GM18861 (cell line): ENCODE data around the gene C6orf15.

Source experiments
- ATAC-seq: cut with Tn5 transposase; IDR thresholded peaks from one replicate; pipeline ENCODE4 v1.9.1; 2021; ENCODE audit not compliant: unreplicated experiment

C6orf15 gene

DNA sequence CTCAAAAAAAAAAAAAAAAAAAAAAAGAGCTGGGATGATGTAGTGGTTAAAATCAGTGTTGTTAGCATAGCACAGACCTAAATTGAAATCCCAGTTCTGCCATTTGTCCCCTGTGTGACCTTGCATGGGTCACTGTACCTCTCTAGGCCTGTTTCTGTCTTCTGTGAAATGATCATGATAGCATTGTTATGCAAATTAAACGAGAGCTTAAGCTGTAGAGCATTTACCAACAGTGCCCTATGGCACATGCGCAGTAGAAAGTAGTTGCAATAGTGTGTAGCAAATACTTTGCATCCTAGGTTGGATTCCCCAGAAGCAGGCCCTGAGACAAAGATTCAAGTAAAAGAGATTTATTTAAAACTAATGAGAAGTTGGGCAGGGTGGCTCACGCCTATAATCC lies 19.2 kb upstream of the C6orf15 start:
- no peak for ATAC-seq

- no peak for ATAC-seq
Measured at GRCh38 chr6:31130751-31131150, 18.4 kb upstream of the C6orf15 start.

GRCh38 chr6:31129130-31129529 lies 16.8 kb upstream of the C6orf15 start:
- ATAC-seq: no peak

DNA sequence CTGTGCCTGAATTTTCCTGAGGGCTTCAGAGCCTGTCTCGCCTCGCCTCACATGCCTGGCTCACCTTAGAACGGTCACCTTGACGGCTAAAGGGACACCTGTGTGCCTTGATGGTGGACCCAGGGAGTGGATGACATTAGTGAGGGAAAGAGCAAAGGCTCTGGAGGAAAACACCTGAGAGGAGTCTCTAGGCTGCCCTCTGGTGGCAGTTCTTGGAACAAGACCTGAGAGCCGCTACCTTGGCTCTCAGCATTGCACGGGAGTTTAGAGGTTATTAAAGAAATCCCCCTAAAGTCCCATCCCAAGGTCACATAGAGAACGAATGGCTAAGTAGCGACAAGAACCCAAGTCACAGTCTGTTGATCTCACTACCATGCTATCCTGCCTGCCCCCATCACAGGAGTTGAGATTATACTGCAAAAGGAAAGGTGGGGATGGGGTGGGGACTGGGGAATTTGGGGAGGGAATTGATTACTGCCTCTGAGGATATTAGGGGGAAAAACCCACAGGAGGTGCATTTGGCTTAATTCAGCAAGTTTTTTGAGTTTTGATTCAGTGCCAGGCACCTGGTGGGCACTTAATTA lies 15.8 kb upstream of the C6orf15 start:
- no peak for ATAC-seq

GRCh38 chr6:31126396-31127175 lies 14.2 kb upstream of the C6orf15 start:
- no peak for ATAC-seq

DNA sequence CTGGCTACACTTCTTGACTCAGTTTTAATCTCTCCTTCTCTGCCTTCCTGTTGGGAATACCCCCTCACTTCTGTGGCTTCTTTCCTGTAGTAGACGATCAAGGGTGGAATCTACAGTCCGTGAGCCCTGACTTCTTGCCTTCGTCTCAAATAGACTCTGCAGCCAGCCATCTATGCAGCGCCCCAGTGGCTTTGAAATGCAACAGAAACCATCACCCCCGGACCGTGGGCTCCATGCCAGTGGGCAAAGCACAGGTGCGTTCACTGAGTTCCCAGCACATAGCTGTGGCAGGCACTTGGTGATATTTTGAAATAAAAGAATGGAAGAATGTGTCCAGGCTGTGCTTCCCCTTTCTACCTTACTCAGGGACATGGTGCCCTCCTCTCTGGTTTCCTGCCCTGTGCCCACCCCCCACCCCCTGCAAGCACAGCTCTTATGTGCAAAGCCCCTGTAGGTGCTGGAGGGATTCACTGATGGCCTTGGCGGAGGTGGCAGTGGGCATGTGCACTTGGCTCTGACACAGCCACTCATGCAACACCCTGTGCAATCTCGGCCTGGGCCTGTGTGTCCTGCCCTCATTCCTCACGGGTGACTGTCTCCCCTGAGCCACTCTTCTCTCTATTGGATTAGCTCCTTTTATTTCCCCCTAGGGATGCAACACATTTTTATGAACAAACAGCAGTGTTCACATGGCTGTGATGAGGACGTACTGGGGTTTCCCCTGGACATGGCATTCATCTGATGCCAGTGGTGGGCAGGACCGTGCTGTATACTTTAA lies 13.4 kb upstream of the C6orf15 start:
- no peak for ATAC-seq

GRCh38 chr6:31125162-31125561 lies 12.8 kb upstream of the C6orf15 start:
- ATAC-seq: no peak

DNA sequence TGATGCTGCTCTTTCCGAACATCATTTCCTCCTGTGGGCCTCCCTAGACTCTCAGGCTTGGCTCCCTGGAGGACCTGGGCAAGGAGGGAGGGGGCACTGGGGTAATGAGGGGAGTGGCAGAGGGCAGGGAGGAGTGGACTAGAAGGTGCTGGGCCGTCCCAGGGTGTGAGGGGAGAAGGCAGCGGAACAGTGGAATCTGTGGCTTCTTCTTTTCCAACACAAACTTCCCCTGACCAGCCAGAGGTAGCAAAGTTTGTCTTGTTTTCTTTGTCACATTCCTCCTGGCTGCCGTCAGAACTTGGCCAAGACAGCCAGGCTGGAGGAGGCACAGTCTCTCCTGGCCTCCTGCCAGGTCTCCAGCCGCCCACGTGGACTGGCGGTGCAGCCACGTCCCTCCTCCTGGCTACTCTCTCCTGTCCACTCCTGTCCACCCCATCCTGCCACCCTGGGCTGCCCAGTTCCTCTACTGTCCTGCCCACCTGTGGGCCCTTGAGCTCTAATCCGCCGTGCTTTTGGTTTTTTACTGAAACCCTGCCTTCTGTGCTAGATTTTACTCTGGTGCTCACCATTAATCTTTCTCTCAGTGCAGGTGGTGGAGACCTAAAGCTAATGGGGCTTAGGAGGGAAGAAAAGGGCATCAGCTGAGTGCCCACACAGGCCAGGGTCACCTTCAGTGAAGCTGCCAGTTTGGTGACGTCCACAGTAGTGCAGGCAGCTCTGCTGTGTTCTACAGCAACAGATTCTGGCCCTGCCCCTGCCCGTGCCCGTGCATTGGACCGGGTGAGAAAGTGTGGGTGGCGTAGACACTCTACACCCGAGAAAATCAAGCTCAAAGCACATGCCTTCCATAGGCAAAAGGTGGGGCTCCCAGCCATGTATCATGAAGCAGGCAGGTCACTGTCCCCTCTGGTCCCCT lies 10.7 kb upstream of the C6orf15 start:
- ATAC-seq: no peak

GRCh38 chr6:31121131-31121790 lies 8.9 kb upstream of the C6orf15 start:
- ATAC-seq: no peak

GRCh38 chr6:31120151-31120915 lies 8.0 kb upstream of the C6orf15 start, which contains the start of gene CDSN:
Gene CDSN, minus strand, starts transcription at chr6:31120446. Its CDS starts 27 bp downstream, at chr6:31120419.
- no peak for ATAC-seq

GRCh38 chr6:31118178-31118577 lies 5.8 kb upstream of the C6orf15 start:
- ATAC-seq: no peak

GRCh38 chr6:31116661-31117385 lies 4.4 kb upstream of the C6orf15 start:
- no peak for ATAC-seq

DNA sequence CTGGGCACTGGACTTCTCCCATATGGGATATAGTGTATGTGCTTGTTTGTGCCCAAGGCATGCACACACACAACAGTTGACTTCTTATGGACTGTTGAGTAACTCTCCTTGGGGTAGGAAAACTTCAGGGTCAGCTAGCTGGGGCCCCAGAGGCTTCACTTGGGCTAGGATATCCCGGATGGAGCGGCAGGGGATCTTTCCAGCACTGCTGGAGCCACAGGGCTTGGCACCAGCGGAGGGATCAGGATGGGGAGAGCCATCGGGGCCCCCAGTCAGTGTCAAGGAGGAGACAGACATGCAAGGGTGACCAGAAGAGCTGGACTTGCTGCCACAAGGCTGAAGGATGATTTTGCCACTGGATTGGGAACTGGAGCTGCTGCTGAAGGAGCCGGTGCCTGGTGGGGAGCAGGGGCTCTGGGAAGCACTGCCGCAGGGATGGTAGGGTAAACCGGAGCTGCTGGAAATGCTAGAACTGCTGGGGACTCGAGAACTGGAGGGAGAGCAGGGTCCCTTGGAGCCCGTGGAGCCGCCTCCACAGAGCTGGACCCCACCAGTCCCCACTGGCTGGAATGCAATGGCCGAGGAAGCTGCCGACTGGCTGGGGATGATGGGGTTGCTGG lies 3.7 kb upstream of the C6orf15 start:
- ATAC-seq: no peak

DNA sequence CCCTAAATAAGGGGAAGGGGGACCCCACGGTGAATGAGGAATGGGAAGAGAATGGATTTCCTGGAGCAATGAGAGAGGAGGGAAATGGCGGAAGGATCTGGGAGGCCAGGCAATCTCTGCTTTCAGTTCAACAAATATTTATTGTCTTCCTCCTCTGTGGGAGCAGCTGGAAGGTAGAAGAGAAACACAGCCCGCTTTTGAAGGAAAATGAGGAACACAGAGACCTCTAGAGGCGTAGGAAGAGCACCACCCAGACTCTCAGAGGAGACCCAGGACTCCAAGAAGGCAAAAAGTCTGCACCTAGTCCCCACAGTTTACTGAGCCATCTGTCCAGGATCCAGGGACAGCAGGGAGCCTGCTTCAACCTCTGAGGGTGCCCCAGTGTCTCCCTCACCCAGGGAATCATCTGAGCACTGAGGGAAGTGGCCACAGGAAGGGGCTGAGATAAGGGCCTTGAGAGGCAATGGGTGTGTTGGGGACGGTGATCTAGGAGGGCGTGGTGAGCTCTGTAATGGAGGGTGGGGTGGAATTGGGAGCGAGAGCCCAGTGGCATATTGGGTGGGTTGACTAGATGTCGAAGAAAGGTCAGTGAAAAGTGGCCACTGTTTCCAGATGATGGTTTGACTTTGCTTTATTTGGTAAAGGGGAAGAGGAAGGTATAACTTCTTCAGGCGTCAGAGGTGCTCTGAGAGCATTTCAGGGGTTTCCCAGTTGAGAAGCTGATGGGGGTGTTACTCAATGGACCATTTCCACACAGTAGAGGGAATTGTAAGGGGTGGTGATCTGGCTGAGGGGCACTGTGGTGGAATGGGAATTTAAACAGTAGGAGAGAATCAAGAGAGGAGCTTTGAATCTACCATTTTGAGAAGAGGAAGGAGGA lies 2.8 kb upstream of the C6orf15 start:
- no peak for ATAC-seq

- ATAC-seq: no peak
Measured at GRCh38 chr6:31114541-31114878, 2.1 kb upstream of the C6orf15 start, which contains the start of gene PSORS1C1. Gene PSORS1C1, plus strand, starts transcription at chr6:31114800. Its CDS starts 14,833 bp downstream, at chr6:31129633.

GRCh38 chr6:31113861-31114540 lies 1.6 kb upstream of the C6orf15 start:
- no peak for ATAC-seq

GRCh38 chr6:31111712-31112111 lies 663 bp downstream of the C6orf15 start:
- no peak for ATAC-seq
